ENCODE data around the gene BCL2.

BCL2 gene

GRCh38 chr18:63315876-63316275, 3.7 kb downstream of the BCL2 start:
- in situ Hi-C loops (cut with MboI; ENCODE audit: low pct_unique_long_range_greater_than_20kb, low sequenced_read_pairs, unreplicated experiment), result loop anchor here (10.0 kb wide), 1 partner anchor 161 kb away; no protein-coding TSS in a partner anchor

DNA sequence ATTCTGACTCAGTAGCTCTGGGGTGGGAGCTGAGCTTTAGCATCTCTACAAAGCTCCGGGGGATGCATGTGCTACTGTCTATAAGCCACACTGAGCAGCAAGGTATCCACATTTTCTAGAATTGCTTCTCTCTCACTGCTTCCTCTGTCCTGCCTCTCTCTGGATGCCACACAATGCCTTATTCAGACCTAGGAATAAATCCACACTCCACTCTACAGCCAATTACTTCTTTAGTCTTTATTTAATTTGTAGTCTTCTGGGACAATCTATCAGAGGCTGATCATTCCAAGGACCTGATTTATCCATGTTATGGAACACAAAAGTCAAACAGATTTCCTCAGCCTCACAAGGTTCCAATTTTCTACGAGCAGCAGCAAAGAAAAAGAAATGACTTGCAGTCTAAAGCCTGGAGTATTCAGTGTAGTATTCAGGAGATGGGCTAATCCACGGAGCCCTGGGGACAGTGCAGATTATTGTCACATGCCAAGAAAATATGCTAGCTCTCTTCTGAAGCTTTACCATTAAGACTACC, 4.4 kb downstream of the BCL2 start:
- TF ChIP-seq, protein P1, sequence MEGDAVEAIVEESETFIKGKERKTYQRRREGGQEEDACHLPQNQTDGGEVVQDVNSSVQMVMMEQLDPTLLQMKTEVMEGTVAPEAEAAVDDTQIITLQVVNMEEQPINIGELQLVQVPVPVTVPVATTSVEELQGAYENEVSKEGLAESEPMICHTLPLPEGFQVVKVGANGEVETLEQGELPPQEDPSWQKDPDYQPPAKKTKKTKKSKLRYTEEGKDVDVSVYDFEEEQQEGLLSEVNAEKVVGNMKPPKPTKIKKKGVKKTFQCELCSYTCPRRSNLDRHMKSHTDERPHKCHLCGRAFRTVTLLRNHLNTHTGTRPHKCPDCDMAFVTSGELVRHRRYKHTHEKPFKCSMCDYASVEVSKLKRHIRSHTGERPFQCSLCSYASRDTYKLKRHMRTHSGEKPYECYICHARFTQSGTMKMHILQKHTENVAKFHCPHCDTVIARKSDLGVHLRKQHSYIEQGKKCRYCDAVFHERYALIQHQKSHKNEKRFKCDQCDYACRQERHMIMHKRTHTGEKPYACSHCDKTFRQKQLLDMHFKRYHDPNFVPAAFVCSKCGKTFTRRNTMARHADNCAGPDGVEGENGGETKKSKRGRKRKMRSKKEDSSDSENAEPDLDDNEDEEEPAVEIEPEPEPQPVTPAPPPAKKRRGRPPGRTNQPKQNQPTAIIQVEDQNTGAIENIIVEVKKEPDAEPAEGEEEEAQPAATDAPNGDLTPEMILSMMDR (IDR thresholded peaks at IDR 0.05; ENCODE audit: extremely low read depth, insufficient read depth, missing control alignments), result no peak
- DNase-seq (ENCODE audit: low spot score), result no peak
- in situ Hi-C loops (cut with MboI; ENCODE audit: low pct_unique_long_range_greater_than_20kb, low sequenced_read_pairs, unreplicated experiment), result loop anchor here (10.0 kb wide), 1 partner anchor 160 kb away; no protein-coding TSS in a partner anchor

More at GRCh38 chr18:63315876-63316275, 3.7 kb downstream of the BCL2 start:
- TF ChIP-seq, protein P1 (IDR thresholded peaks at IDR 0.05; ENCODE audit: extremely low read depth, insufficient read depth, missing control alignments), result no peak
- no peak for DNase-seq (ENCODE audit: low spot score)

- in situ Hi-C loops (cut with MboI; ENCODE audit: low pct_unique_long_range_greater_than_20kb, low sequenced_read_pairs, unreplicated experiment), result loop anchor here (10.0 kb wide), 1 partner anchor 159 kb away; no protein-coding TSS in a partner anchor
- DNase-seq (ENCODE audit: low spot score), result no peak
- TF ChIP-seq, protein P1 (IDR thresholded peaks at IDR 0.05; ENCODE audit: extremely low read depth, insufficient read depth, missing control alignments), result no peak
Observed at GRCh38 chr18:63314062-63314790, 5.3 kb downstream of the BCL2 start.

DNA sequence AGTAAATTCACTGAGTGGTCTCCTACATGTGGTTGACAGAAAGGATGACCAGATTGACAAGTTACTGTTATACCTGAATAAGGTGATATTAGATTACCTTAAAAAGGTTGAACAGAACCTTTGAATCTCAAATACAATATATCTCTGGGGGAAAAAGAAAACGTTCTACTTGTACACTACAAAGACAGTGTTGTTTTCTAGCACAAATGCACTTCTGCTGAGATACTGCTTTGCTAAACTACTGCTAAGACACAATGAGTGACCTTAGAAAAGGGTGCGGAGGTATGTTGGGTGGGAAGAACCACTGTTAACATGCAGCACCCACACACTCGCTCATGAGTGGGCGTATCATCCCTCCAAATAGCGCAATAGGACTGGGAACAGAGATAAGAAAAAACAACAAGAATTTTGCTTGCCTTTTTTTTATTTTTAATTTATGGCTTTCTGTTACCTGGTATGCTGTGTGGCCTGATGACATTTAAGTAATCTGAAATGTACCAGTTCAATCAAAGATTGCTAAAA, 6.1 kb downstream of the BCL2 start:
- TF ChIP-seq, protein P1 (IDR thresholded peaks at IDR 0.05; ENCODE audit: extremely low read depth, insufficient read depth, missing control alignments), result no peak
- in situ Hi-C loops (cut with MboI; ENCODE audit: low pct_unique_long_range_greater_than_20kb, low sequenced_read_pairs, unreplicated experiment), result loop anchor here (10.0 kb wide), 1 partner anchor 159 kb away; no protein-coding TSS in a partner anchor
- DNase-seq (ENCODE audit: low spot score), result no peak

DNA sequence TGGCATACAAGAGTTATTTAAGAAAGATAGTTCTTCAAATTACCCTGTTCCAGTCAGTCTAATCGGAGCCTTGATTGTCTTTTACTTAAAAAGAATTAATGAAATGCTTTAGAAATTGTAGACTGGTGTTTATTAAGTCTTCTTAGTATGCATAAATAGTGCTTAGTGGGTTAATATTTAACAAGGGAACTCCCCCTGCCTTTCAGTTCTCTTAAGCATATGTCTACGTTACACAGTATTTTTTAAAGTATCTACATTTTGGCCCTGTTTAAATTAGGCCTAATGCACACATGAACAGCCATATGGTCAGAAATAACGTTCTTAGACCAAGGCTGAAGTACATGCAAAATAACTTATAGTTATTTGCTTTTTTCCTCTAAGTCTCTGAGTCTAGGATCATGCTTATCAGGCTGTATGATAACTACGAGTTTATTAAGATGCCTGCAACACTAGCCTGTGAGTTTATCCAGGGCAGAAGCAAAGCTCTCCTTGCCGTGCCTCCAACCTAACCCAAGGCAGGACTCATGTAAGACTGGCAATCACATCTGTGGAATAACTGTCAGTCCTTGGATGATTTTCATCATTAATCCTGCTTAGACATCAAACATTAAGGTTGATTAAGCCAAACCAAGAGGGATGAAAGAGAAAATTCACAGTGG, 6.7 kb downstream of the BCL2 start:
- TF ChIP-seq, protein P1 (IDR thresholded peaks at IDR 0.05; ENCODE audit: extremely low read depth, insufficient read depth, missing control alignments), result no peak
- in situ Hi-C loops (cut with MboI; ENCODE audit: low pct_unique_long_range_greater_than_20kb, low sequenced_read_pairs, unreplicated experiment), result loop anchor here (10.0 kb wide), 1 partner anchor 158 kb away; no protein-coding TSS in a partner anchor

DNA sequence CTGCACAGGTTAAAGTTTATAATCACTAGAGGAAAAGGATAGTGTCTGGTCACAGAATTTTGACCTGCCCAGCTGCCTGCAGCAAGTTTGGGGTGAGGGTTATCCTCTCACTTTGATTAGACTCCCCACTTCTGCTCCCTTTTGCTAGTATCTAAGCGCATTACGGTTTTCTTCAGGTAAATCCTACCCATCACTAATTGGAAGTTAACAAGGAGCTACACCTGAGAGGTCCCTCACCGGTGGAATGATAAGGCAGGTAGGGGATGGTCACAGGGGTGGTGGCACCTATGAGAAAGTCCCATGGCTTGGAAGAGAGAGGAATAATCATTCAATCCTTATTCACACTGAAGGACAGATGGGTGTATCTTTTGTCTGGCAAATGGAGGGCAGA, 7.6 kb downstream of the BCL2 start:
- TF ChIP-seq, protein P1 (IDR thresholded peaks at IDR 0.05; ENCODE audit: extremely low read depth, insufficient read depth, missing control alignments), result no peak
- in situ Hi-C loops (cut with MboI; ENCODE audit: low pct_unique_long_range_greater_than_20kb, low sequenced_read_pairs, unreplicated experiment), result loop anchor here (10.0 kb wide), 1 partner anchor 157 kb away; no protein-coding TSS in a partner anchor

More for the DNA sequence above, 6.7 kb downstream of the BCL2 start:
- DNase-seq (ENCODE audit: low spot score), result no peak

More for the DNA sequence above, 7.6 kb downstream of the BCL2 start:
- no peak for DNase-seq (ENCODE audit: low spot score)

Data from GM13977 (cell line).